AG09309 (cell line): ENCODE data around the gene IL19.

Experiments used
- DNase-seq: peaks from one replicate; pipeline ENCODE4 v3.0.0-alpha.2; 2010; ENCODE audit warnings: low read depth
- H3K4me3 ChIP-seq: 2 replicates; pipeline ENCODE4 v1.5.1; 2011; ENCODE audit warnings: mild to moderate bottlenecking, low read depth, low read length, moderate library complexity; ENCODE audit not compliant: control insufficient read depth
- CTCF ChIP-seq: IDR thresholded peaks from 2 replicates; pipeline ENCODE4 v1.5.1; 2011; ENCODE audit warnings: mild to moderate bottlenecking, low read depth, low read length, inconsistent platforms; ENCODE audit not compliant: insufficient read depth, control insufficient read depth; ENCODE audit errors: missing control alignments

The IL19 gene

GRCh38 chr1:206734499-206735142 lies 36.0 kb upstream of the IL19 start:
- DNase-seq, result no peak
- no peak overlapping the region for H3K4me3 ChIP-seq
- TF ChIP-seq CTCF, result peak; percentile 84

GRCh38 chr1:206735553-206736031 lies 35.0 kb upstream of the IL19 start:
- no peak for DNase-seq
- no peak for TF ChIP-seq CTCF
- no peak overlapping the region for H3K4me3 ChIP-seq

GRCh38 chr1:206736878-206737728 lies 33.5 kb upstream of the IL19 start:
- no peak for TF ChIP-seq CTCF
- no peak overlapping the region for H3K4me3 ChIP-seq
- no peak for DNase-seq

- no peak overlapping the region for H3K4me3 ChIP-seq
- TF ChIP-seq CTCF, result no peak
- DNase-seq, result no peak
These were observed 32.8 kb upstream of the IL19 start for GRCh38 chr1:206737729-206738201.

- peak; percentile 38 for TF ChIP-seq CTCF
- no peak overlapping the region for H3K4me3 ChIP-seq
- no peak for DNase-seq
These were observed 31.9 kb upstream of the IL19 start for GRCh38 chr1:206738370-206739366.
